Kidney glomerular epithelial cell (primary cell): Measurements from ENCODE around the gene ZBTB37.
"Not testable (repeated sequence)": the region's sequence is repeated elsewhere in the genome, so short reads cannot be mapped to it uniquely, and the experiment has no call there.

Experiments
- DNase-seq: peaks from one replicate; lab custom pipeline; 2025; lab: John Stamatoyannopoulos, UW

Gene ZBTB37

DNA sequence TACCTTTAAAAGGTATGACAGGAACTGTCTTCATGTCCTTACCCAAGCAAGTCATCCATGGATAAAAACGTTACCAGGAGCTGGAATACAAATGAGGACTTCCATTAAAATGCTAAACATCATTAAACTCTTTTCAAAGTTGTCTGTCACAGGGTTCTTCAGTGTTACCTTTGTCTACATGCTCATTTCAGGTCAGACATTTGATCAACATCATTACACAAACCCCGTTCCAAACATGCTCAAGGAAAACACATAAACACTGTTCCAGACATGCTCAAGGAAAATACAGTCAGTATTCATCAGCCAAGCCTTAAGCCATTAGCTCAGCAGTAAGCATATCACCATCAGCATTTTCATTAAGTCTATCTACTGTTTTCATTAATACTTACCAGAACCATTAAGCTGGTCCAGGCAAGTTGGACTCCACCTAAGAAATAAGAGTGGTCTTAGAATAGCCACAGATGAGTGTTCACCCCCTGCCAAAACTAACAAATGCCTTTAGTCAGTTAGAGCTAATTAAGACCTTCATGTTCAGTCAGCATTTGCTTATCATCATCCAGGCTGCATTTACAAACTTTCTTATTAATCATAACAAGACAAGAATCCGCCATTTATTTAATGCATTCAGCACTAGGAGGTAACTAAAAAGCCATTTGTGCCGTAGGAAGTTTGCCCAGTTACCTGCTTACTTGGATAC lies 2.6 kb upstream of the ZBTB37 start:
- DNase-seq: no peak

- no peak for DNase-seq
Observed at GRCh38 chr1:173866413-173867115, 1.6 kb upstream of the ZBTB37 start.

DNA sequence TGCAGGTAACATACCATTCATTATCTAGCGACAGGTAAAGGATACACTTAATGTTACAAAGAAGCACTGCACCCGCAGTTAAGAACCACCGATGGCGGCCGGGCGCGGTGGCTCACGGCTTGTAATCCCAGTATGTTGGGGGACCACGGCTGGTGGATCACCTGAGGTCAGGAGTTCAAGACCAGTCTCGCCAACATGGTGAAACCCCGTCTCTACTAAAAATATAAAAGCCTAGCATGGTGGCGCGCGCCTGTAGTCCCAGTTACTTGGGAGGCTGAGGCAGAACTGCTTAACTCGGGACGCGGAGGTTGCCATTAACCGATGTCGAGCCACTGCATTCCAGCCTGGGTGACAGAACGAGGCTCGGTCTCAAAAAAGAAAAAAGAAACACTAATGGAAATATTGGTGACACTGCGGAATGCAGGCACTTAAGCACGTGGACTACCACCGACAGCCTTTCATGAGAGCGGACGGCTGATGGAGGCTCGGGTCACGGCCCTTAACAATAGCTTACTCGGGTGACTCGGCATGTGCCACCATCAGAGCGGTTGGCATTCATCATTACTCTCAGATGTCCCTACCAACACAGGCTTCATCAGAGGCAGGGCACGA lies 933 bp upstream of the ZBTB37 start:
- no peak for DNase-seq

DNA sequence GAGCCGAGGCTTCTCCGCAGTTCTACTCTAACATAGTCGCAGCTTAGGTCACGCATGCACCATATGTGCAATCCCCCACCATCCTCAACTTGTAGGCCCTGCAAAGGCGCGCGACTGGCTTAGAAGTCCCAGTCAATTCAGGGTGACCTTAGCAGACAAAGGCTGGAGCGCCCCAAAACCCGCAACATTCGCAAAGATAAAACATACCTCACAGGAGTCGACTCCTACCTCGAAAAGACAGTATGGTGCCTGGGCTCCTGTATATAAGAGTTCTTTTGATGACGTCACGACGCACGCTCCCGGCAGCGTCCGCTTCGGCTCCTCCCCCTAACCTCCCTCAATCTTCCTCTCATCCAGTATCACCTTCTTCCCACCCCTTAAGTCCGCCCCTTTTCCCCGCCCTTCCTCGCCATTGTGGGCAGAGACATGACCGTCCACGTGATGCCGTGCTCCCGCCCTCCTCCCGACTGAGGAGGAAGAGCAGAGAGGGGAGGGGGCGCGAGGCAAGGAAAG lies 371 bp upstream of the ZBTB37 start, which contains the start of gene GAS5:
Gene GAS5 (minus strand): TSS at position 237 of the 513 bp plus-strand sequence.
- DNase-seq: peak; percentile 99

GRCh38 chr1:173869021-173869359 lies 810 bp downstream of the ZBTB37 start:
- no peak for DNase-seq

- no peak for DNase-seq
Observed at GRCh38 chr1:173870252-173871075, 2.3 kb downstream of the ZBTB37 start.

- DNase-seq: no peak
Observed at GRCh38 chr1:173871091-173871490, 2.9 kb downstream of the ZBTB37 start.

DNA sequence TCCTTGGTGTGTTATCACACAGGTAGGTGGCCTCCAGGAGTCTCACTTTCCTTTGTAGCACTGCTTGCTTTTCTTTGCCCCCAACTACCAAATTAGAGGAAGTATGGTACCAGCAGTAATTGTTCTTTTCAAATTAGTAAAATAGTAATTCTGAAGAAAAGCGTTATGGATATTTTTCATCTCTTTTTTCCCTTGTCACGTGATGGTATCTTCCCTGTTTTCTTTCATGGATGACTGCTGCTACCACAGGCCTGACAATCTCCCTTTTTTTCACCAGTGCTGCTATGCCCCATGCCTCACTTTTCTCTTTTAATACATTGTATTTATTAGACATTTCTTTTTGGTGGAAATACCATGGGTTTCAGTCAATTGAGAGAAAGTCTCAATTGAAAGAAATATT lies 3.3 kb downstream of the ZBTB37 start:
- DNase-seq: no peak

DNA sequence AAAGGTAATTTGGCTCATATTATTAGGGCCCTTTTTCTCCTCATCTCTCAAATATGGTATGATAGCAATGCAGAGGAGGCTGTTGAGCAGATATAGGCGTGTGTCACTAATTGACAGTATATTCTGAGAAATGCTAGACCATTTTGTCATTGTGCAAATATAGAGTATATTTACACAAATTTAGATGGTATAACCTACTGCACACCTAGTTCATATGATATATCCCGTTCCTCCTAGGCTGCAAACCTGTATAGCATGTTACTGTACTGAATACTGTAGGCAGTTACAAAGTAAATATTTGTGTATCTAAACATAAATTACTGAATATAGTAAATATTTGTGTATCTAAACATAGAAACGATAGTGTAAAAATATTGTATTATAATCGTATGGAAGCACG lies 8.6 kb downstream of the ZBTB37 start:
- DNase-seq: no peak

DNA sequence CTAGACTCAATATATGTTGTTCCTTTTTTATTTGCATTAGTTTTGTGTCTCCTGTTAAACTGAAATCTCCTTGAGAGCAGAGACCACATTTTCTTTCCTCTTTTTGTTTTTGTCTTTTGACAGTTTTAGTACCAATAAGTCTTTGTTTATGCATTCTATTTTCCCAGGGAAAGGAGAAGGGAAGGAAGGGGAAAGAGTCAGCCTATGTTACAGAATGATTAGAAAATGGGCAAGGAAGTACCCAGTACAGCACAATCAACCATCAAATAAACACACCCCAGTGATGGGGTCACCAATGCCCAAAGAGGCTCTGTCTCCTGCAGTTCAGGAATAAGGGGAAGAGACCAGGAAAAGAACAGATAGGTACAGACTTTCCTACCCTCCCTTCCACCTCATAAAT lies 10.1 kb downstream of the ZBTB37 start:
- no peak for DNase-seq

DNA sequence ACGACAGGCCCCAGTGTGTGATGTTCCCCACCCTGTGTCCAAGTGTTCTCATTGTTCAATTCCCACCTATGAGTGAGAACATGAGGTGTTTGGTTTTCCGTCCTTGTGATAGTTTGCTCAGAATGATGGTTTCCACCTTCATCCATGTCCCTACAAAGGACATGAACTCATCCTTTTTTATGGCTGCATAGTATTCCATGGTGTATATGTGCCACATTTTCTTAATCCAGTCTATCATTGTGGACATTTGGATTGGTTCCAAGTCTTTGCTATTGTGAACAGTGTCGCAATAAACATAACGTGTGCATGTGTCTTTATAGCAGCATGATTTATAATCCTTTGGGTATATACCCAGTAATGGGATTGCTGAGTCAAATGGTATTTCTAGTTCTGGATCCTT lies 12.9 kb downstream of the ZBTB37 start:
- DNase-seq: not testable (repeated sequence)

- DNase-seq: no peak
Observed at GRCh38 chr1:173884701-173885100, 16.5 kb downstream of the ZBTB37 start.

DNA sequence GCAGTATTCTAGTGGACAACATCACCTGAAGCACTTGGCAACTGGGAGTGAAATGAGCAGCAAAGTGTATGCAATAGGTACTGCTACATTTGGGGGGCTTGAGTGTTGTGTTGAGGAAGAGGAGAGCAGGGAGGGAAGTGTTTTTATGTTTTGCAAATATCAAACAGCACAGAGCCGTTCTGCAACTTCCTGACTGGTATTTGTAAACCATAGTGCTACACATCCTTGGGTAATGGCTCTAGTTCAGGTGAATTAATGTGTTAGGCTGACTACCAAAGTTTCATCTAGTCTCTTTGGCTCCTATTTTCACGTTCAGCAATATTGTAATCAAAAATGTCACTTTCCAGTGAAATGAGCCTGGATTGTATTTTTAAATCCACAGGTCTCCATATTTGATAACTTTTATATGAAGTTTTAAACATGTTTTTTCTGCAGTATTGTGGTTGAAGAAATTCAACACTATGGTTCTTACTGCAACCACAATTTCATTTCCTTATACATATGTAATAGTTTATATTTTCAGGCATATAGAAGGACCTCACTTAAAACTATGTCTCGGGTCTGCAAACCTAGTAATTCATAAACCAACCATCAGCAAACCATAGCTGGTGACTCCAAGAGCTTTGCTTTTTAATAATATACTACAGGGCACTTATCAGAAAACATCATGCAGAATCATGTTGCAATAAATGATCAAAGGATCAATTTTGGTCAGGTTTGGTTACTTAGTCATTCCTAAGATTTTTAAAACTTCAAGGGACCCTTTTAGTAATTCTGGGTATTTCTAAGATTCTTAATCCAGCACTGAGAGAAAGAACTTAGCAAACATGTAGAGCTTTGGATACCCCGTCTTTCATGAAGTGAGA lies 18.8 kb downstream of the ZBTB37 start:
- DNase-seq: no peak

DNA sequence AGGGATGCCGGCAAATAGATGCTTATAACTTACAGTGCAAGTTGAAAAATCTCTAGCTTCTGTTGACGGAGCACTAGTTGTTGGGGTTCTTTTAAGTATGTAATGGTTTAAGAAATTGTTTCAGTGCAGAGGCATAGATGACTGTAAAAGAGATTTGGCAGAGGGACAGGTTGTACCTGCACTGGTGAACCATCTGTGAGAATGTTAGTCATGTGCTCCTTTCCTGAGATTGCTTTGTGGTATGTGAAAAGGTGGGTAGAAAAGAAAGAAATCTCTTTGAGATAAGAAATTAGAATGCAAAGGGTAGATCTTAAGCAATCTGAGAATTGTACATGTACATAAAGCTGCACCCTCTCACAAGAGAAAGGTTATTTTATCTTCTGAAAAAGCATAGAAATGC lies 19.4 kb downstream of the ZBTB37 start:
- DNase-seq: no peak

GRCh38 chr1:173888749-173889148 lies 20.6 kb downstream of the ZBTB37 start:
- DNase-seq: no peak

DNA sequence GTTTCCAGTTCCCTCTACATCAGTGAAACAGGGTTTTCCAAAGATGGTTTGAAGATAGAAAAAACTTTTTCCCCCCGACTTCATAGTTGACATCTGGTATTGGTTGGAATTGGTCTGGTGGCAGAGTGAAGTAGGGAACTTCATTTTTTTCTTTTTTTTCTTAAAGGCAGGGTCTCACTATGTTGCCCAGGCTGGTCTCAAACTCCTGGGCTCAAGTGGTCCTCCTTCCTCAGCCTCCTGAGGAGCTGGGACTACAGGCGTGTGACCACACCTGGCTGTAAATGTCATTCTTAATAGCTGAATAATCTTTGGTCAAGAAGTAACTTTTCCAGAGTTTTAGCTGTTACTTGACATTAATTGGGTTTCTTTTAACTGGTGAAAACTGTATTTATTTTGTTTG lies 21.7 kb downstream of the ZBTB37 start:
- DNase-seq: no peak

DNA sequence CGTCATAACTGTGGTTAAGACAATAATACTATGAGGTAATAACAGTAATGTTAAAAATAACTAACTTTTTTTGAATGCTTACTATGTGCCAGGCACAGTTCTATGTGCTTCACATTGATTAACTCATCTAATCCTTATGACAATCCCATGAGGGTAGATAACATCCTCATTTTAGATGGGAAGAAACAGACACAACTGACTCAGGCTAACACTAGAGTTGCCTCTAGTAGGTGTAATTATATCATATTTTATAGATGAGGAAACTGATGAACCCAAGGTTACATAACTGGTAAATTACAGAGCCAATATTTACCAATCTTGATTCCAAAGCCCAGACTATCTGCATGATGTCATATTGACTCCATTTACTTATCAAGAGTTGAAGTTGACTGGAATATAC lies 25.4 kb downstream of the ZBTB37 start:
- no peak for DNase-seq

GRCh38 chr1:173894189-173894588 lies 26.0 kb downstream of the ZBTB37 start:
- no peak for DNase-seq

DNA sequence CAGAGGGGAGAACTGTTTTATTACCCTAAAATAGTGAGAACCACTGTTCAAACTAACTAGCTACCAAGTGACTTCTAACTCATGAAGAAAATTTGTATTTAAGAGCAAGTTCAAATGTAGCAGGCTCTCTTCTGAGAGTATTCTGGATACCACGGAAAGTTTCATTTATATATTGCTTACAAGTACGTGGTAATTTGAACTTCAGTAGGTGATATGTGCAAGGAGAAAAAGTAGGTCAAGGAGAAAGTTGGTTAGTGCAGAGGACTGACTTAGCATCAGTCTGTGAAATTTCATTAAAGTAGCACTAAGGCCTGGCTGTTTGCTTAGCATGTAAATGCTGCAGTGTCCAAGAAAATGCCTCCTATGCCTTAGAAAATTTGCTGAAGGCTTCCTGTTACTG lies 32.2 kb downstream of the ZBTB37 start:
- DNase-seq: no peak

DNA sequence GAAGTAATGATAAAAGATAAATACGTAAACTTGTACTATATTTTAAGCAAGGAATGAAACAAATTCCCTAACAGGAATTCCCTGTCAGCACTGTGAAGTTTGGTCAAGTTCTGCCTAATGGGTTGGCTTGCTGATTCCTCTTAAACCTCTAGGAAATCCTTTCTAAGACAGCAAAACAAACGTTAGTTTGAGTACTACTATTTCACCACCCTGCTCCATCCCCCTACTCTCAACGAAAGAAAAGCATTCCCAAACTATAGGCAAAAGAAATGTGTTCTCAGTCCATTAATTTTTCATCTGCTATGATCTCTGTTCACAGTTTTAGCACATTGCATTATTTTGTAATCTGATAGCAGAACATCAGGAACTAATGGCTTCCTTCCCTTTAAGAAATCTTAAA lies 32.8 kb downstream of the ZBTB37 start:
- no peak for DNase-seq

- no peak for DNase-seq
Observed at GRCh38 chr1:173903827-173904531, 35.8 kb downstream of the ZBTB37 start.
